GM21526 (cell line): ENCODE data around the gene TAOK3.
A peak's percentile ranks its signal among the peaks of the same experiment; 100 is the strongest.
"Not testable (repeated sequence)": the region's sequence is repeated elsewhere in the genome, so short reads cannot be mapped to it uniquely, and the experiment has no call there.

Experiments
- ATAC-seq: cut with Tn5 transposase; IDR thresholded peaks from one replicate; pipeline ENCODE4 v1.9.1; 2021; ENCODE audit warnings: moderate library complexity; ENCODE audit not compliant: unreplicated experiment, low FRiP score

The TAOK3 gene

GRCh38 chr12:118344829-118345228 lies 27.9 kb downstream of the TAOK3 start:
- no peak for ATAC-seq

GRCh38 chr12:118342090-118342489 lies 30.6 kb downstream of the TAOK3 start:
- no peak for ATAC-seq

- no peak for ATAC-seq
Observed at GRCh38 chr12:118337194-118337838, 35.4 kb downstream of the TAOK3 start.

GRCh38 chr12:118336123-118336522 lies 36.6 kb downstream of the TAOK3 start:
- ATAC-seq, result no peak

GRCh38 chr12:118334939-118335567 lies 37.7 kb downstream of the TAOK3 start:
- no peak for ATAC-seq

- ATAC-seq, result no peak
Observed at GRCh38 chr12:118334241-118334640, 38.5 kb downstream of the TAOK3 start.

GRCh38 chr12:118332511-118332910 lies 40.2 kb downstream of the TAOK3 start:
- ATAC-seq, result no peak

- ATAC-seq, result peak; percentile 87
Observed at GRCh38 chr12:118330421-118331018, 42.2 kb downstream of the TAOK3 start.

- no peak for ATAC-seq
Observed at GRCh38 chr12:118328486-118329330, 44.0 kb downstream of the TAOK3 start.

GRCh38 chr12:118327391-118327790 lies 45.3 kb downstream of the TAOK3 start:
- no peak for ATAC-seq

GRCh38 chr12:118326991-118327390 lies 45.7 kb downstream of the TAOK3 start:
- ATAC-seq, result no peak

GRCh38 chr12:118325081-118325480 lies 47.6 kb downstream of the TAOK3 start:
- no peak for ATAC-seq

GRCh38 chr12:118319627-118320026 lies 53.1 kb downstream of the TAOK3 start:
- ATAC-seq, result no peak

GRCh38 chr12:118318744-118319143 lies 54.0 kb downstream of the TAOK3 start:
- ATAC-seq, result no peak

GRCh38 chr12:118317729-118318128 lies 55.0 kb downstream of the TAOK3 start:
- no peak for ATAC-seq

GRCh38 chr12:118315821-118316220 lies 56.9 kb downstream of the TAOK3 start:
- ATAC-seq, result no peak

GRCh38 chr12:118312578-118312977 lies 60.1 kb downstream of the TAOK3 start:
- ATAC-seq, result peak; percentile 56

- no peak for ATAC-seq
Observed at GRCh38 chr12:118311666-118312065, 61.0 kb downstream of the TAOK3 start.

GRCh38 chr12:118310320-118310719 lies 62.4 kb downstream of the TAOK3 start:
- ATAC-seq, result no peak

GRCh38 chr12:118308006-118308405 lies 64.7 kb downstream of the TAOK3 start:
- ATAC-seq, result not testable (repeated sequence)
